ENCODE results near the gene KCNIP1.

Gene KCNIP1

DNA sequence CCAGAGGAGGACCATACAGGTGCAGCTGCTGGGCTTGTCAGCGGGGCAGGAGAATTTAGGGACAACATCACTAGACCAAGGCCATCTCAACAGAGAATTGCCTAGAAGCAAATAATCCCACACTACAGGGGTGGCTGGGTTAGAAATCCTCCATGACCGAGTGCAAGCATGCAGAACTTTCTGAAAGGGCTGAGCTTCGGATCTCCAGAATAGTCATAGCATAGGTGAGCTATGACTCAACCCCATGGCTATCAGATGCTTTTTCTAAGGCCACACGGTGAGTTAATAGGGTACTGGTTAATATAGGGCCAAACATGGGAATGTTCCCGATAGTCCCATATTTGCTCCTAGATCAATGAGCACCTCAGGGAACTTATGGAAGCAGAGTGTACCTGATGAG, 4.2 kb downstream of the KCNIP1 start:
- no peak overlapping the region for H3K27ac ChIP-seq (ENCODE audit: low read length)
- peaks cover 14 to 15% of the 10 kb centered on the region in 2 donors for H3K27me3 ChIP-seq (ENCODE audit: control insufficient read depth in 1 of 2, insufficient read depth in 2 of 2, low read length in 2 of 2)
- no peak overlapping the region for H3K4me3 ChIP-seq (ENCODE audit: low read length in 2 of 2)
- H3K36me3 ChIP-seq (ENCODE audit: control insufficient read depth in 2 of 2, insufficient read depth in 2 of 2, low read length in 2 of 2) = no peaks in the 10 kb centered on the region
- H3K9ac ChIP-seq (ENCODE audit: low read length in 2 of 2) = no peak overlapping the region
- H3K9me3 ChIP-seq (ENCODE audit: control insufficient read depth in 2 of 2, low read length in 2 of 2) = no peaks in the 10 kb centered on the region
- H3K4me1 ChIP-seq (ENCODE audit: control insufficient read depth, insufficient read depth, low read length) = peaks cover 7% of the 10 kb centered on the region

DNA sequence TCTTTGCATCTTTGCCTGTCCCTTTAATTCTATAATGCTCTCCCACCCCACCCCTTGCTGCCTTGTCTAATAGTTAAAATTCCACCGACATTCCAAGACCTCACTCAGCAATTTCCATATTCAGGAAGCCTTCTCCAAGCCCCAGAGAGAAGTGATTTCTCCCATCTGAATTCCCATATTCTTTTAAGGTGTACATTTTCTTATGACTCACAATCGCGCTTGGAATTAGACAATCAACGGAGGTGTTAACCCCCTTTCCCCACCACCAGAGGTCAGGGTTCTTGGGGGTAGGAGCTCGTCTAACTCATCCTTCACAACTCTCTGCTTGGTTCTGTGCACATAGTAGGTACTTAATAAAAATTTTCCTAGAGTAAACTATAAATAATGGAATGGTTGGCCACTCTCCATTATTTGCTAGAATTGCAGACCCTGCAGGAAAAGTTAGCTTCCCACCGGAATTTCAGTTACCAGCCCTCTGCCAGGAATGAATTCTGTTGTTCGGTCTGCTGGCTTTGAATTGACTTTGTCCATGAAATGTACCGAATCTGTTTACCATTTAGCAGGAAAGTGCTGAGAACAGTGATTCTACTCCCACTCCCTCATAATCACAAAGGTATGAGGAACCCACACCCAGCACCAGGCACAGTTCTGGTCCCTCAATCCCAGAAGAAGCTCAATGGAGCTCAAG, 5.0 kb downstream of the KCNIP1 start:
- Histone ChIP-seq H3K27me3 (ENCODE audit: control insufficient read depth in 1 of 2, insufficient read depth in 2 of 2, low read length in 2 of 2) (peaks cover 12 to 14% of the 10 kb centered on the region in 2 donors), H3K36me3 (ENCODE audit: control insufficient read depth in 2 of 2, insufficient read depth in 2 of 2, low read length in 2 of 2) (no peaks in the 10 kb centered on the region), H3K9ac (ENCODE audit: low read length in 2 of 2) (no peak overlapping the region), H3K9me3 (ENCODE audit: control insufficient read depth in 2 of 2, low read length in 2 of 2) (no peaks in the 10 kb centered on the region), H3K4me3 (ENCODE audit: low read length in 2 of 2) (no peak overlapping the region), H3K27ac (ENCODE audit: low read length) (no peak overlapping the region), H3K4me1 (ENCODE audit: control insufficient read depth, insufficient read depth, low read length) (peaks cover 5% of the 10 kb centered on the region)

DNA sequence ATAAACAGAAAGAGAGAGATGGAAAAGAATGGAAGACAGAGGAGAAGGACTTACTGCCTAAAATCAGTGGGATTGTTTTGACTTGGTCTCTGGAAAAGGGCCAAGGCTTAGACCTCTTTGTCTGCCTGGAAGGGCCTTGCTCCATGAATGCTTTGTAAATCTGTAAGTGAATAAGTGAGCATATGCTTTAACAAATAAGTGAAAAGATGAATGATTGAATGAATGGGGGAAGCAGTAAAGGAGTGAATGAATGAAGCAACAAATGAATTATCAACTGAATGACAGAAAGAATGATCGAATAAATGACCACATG, 5.5 kb downstream of the KCNIP1 start:
- H3K9ac ChIP-seq (ENCODE audit: low read length in 2 of 2) = no peak overlapping the region
- H3K27me3 ChIP-seq (ENCODE audit: control insufficient read depth in 1 of 2, insufficient read depth in 2 of 2, low read length in 2 of 2) = peaks cover 8 to 12% of the 10 kb centered on the region in 2 donors
- no peak overlapping the region for H3K4me3 ChIP-seq (ENCODE audit: low read length in 2 of 2)
- H3K27ac ChIP-seq (ENCODE audit: low read length) = no peak overlapping the region
- H3K9me3 ChIP-seq (ENCODE audit: control insufficient read depth in 2 of 2, low read length in 2 of 2) = no peaks in the 10 kb centered on the region
- H3K36me3 ChIP-seq (ENCODE audit: control insufficient read depth in 2 of 2, insufficient read depth in 2 of 2, low read length in 2 of 2) = no peaks in the 10 kb centered on the region
- peaks cover under 1% of the 10 kb centered on the region for H3K4me1 ChIP-seq (ENCODE audit: control insufficient read depth, insufficient read depth, low read length)

DNA sequence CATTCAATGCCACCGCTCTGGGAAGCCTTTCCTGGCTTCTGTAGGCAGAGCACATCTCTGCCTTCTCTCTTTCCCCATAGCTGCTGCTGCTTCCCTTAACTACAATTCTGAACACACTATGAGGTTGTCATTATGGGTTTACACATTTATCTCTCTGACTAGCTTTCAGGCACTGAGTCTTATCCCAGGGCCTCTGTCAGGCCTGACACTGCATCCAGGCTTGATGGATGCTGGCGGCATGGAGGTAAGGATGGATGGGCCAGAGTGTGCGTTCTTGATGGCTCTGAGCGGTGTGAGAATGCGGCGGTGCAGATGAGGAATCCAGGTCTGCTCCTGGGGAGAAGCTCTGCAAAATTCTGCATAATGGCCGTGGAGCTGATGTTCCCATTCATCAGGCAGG, 6.3 kb downstream of the KCNIP1 start:
- Histone ChIP-seq H3K27me3 (ENCODE audit: control insufficient read depth in 1 of 2, insufficient read depth in 2 of 2, low read length in 2 of 2) (peaks cover 5 to 11% of the 10 kb centered on the region in 2 donors), H3K9ac (ENCODE audit: low read length in 2 of 2) (no peak overlapping the region)

DNA sequence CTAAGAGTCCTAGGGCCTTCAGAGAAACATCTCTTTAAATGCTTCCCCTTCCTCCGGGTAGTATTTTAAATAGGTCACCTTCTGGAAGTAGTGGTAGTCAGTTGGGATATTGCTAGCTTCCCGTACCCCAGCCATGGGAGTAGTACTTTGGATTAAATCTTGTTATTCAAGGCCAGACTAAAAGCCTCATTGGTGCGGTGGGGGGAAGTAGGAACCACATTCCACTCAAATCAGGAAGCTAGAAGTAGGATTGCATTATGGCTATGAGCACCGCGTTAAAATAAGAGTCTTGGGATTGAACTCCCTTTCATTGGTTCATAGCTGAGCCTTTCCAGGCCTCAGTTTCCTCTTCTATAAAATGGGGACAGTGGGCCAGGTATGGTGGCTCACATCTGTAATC, 6.7 kb downstream of the KCNIP1 start:
- no peak overlapping the region for H3K27ac ChIP-seq (ENCODE audit: low read length)
- H3K9ac ChIP-seq (ENCODE audit: low read length in 2 of 2) = no peak overlapping the region
- no peaks in the 10 kb centered on the region for H3K36me3 ChIP-seq (ENCODE audit: control insufficient read depth in 2 of 2, insufficient read depth in 2 of 2, low read length in 2 of 2)
- H3K27me3 ChIP-seq (ENCODE audit: control insufficient read depth in 1 of 2, insufficient read depth in 2 of 2, low read length in 2 of 2) = peaks cover 2 to 8% of the 10 kb centered on the region in 2 donors
- no peak overlapping the region for H3K4me3 ChIP-seq (ENCODE audit: low read length in 2 of 2)
- no peaks in the 10 kb centered on the region for H3K9me3 ChIP-seq (ENCODE audit: control insufficient read depth in 2 of 2, low read length in 2 of 2)
- H3K4me1 ChIP-seq (ENCODE audit: control insufficient read depth, insufficient read depth, low read length) = no peaks in the 10 kb centered on the region

More for the DNA sequence above, 6.3 kb downstream of the KCNIP1 start:
- H3K4me1 ChIP-seq (ENCODE audit: control insufficient read depth, insufficient read depth, low read length) = no peaks in the 10 kb centered on the region
- H3K9me3 ChIP-seq (ENCODE audit: control insufficient read depth in 2 of 2, low read length in 2 of 2) = no peaks in the 10 kb centered on the region
- H3K27ac ChIP-seq (ENCODE audit: low read length) = no peak overlapping the region
- no peaks in the 10 kb centered on the region for H3K36me3 ChIP-seq (ENCODE audit: control insufficient read depth in 2 of 2, insufficient read depth in 2 of 2, low read length in 2 of 2)
- H3K4me3 ChIP-seq (ENCODE audit: low read length in 2 of 2) = no peak overlapping the region

DNA sequence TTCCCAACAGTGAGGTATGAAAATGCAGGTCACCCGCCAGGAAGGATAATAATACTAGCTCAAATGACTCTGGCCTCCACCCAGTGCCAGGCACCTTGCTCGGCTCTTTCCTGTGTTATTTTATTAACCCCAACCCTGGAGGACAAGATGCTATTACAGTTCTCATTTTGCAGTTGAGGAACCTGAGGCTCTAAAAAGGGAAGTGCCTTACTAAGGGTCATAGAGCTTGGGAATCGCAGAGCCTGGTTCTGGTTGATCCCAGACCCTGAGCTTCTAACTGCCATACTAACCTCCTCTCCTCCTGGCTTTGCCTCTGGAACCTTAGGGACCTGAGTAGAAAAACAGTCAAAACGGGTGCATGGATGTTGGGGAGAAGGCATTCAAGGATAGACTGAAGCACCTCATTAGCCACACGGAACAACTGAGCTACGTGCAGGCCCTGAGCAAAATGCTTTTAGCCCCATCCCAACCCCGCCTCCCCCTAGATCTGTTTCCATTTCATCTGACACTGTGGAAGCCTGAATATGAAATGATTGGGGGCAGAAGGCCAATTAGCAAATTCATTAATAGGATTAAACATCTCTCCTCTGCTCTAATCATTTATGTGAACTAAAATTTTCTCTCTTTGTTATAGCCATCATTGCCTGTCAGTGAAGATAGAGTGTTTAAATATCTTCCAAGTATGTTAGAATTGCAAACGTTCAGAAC, 7.9 kb downstream of the KCNIP1 start:
- H3K9ac ChIP-seq (ENCODE audit: low read length in 2 of 2) = no peak overlapping the region
- H3K4me1 ChIP-seq (ENCODE audit: control insufficient read depth, insufficient read depth, low read length) = no peaks in the 10 kb centered on the region
- H3K36me3 ChIP-seq (ENCODE audit: control insufficient read depth in 2 of 2, insufficient read depth in 2 of 2, low read length in 2 of 2) = no peaks in the 10 kb centered on the region
- no peak overlapping the region for H3K27ac ChIP-seq (ENCODE audit: low read length)
- H3K4me3 ChIP-seq (ENCODE audit: low read length in 2 of 2) = no peak overlapping the region
- H3K9me3 ChIP-seq (ENCODE audit: control insufficient read depth in 2 of 2, low read length in 2 of 2) = no peaks in the 10 kb centered on the region
- peaks cover 0 to 2% of the 10 kb centered on the region in 2 donors for H3K27me3 ChIP-seq (ENCODE audit: control insufficient read depth in 1 of 2, insufficient read depth in 2 of 2, low read length in 2 of 2)

DNA sequence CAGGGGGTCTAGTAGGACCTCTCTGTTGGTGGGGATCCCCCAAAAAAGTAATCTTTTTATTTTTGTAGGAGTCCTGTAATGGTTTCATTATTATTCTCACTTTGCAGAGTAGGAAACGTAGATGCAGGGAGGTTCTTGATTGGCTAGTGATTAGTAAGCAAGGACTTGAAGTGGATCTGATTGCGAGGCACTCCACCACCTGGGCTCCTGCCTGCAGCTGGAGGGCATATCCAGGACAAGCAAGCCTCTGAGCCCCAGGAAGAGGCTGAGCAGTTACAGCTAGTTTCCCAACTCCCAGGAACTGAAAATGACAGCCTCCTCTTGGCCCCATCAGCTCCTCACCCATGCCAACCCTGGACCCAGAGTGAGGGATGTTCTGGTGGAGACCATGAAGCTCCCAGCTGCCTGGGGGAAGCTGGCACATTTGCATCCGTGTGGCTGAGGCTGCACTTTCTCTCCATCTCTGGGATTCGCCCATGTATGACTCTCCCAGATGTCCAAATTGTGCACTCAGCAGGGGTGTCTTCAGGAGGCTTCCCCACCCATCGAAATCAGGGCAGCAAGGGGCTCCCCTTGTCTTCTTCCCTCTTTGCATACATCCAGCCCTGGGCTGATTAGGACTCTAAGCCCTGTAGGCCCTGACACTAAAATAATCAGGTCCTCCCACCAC, 10.2 kb downstream of the KCNIP1 start:
- no peak overlapping the region for H3K4me3 ChIP-seq (ENCODE audit: low read length in 2 of 2)
- no peak overlapping the region for H3K9ac ChIP-seq (ENCODE audit: low read length in 2 of 2)
- no peaks in the 10 kb centered on the region for H3K9me3 ChIP-seq (ENCODE audit: control insufficient read depth in 2 of 2, low read length in 2 of 2)
- H3K36me3 ChIP-seq (ENCODE audit: control insufficient read depth in 2 of 2, insufficient read depth in 2 of 2, low read length in 2 of 2) = no peaks in the 10 kb centered on the region
- no peaks in the 10 kb centered on the region for H3K4me1 ChIP-seq (ENCODE audit: control insufficient read depth, insufficient read depth, low read length)
- H3K27me3 ChIP-seq (ENCODE audit: control insufficient read depth in 1 of 2, insufficient read depth in 2 of 2, low read length in 2 of 2) = peaks cover 0 to 2% of the 10 kb centered on the region in 2 donors
- no peak overlapping the region for H3K27ac ChIP-seq (ENCODE audit: low read length)

DNA sequence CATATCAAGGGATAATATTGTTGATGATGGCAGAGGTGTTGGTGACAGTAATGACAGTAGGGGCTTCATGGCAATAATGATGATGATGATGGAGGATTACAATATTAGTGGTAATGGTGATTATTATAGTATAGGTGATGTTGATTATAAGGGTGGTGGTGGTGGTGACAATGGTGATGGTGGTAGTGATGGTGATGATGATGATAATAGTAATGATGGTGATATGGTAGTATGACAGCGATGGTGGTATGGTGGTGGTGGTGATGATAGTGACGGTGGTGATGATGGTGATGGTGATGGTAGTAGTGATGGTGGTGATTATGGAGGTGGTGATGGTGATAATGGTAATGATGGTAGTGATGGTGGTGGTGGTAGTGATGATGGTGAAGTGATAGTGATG, 13.6 kb downstream of the KCNIP1 start:
- Histone ChIP-seq H3K36me3 (ENCODE audit: control insufficient read depth in 2 of 2, insufficient read depth in 2 of 2, low read length in 2 of 2) (no peaks in the 10 kb centered on the region), H3K27ac (ENCODE audit: low read length) (no peak overlapping the region), H3K27me3 (ENCODE audit: control insufficient read depth in 1 of 2, insufficient read depth in 2 of 2, low read length in 2 of 2) (peaks cover 0 to 2% of the 10 kb centered on the region in 2 donors), H3K9ac (ENCODE audit: low read length in 2 of 2) (no peak overlapping the region), H3K4me1 (ENCODE audit: control insufficient read depth, insufficient read depth, low read length) (no peaks in the 10 kb centered on the region), H3K9me3 (ENCODE audit: control insufficient read depth in 2 of 2, low read length in 2 of 2) (peaks cover 0 to 6% of the 10 kb centered on the region in 2 donors), H3K4me3 (ENCODE audit: low read length in 2 of 2) (no peak overlapping the region)

DNA sequence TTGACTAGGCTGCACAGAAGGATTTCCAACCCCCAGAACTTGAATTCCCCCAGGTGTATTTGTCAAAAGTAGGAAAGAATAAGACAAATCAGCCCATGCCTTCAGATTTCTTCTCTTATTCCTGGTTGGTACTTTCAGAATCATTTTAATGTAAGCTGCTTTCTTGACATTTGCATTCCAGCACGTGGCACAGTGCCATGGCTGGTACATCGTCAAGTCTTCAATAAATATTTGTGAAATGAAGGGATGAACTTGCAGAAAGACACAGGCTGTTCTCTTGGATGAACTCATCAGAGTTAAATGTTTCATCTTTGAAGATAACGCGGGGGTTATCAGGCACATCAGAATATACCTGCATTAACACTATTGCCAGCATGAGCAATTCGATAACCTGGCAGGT, 14.5 kb downstream of the KCNIP1 start:
- Histone ChIP-seq H3K36me3 (ENCODE audit: control insufficient read depth in 2 of 2, insufficient read depth in 2 of 2, low read length in 2 of 2) (no peaks in the 10 kb centered on the region), H3K9me3 (ENCODE audit: control insufficient read depth in 2 of 2, low read length in 2 of 2) (peaks cover 0 to 6% of the 10 kb centered on the region in 2 donors), H3K4me1 (ENCODE audit: control insufficient read depth, insufficient read depth, low read length) (peaks cover 7% of the 10 kb centered on the region), H3K4me3 (ENCODE audit: low read length in 2 of 2) (no peak overlapping the region), H3K27ac (ENCODE audit: low read length) (no peak overlapping the region), H3K27me3 (ENCODE audit: control insufficient read depth in 1 of 2, insufficient read depth in 2 of 2, low read length in 2 of 2) (peaks cover 0 to 2% of the 10 kb centered on the region in 2 donors), H3K9ac (ENCODE audit: low read length in 2 of 2) (no peak overlapping the region)

DNA sequence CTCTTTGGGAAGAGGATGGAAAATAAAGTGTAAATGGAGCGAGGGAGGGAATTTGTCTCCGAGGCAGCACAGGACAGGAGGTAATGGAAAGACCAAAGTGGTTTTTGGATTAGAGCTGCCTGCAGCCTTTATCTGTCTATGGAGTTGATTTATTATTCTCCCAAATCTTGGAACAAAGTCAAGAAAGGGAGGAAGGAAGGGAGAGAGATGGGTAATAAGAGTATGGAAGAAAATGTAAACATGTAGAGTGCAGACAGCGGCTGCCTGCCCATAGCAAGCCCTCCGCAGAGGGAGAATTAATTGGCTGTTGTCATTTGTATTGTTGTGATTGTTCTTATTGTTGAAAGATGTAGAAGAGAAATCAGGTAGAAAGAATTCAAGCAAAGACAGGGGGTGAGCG, 15.7 kb downstream of the KCNIP1 start:
- H3K36me3 ChIP-seq (ENCODE audit: control insufficient read depth in 2 of 2, insufficient read depth in 2 of 2, low read length in 2 of 2) = no peaks in the 10 kb centered on the region
- no peak overlapping the region for H3K4me3 ChIP-seq (ENCODE audit: low read length in 2 of 2)
- H3K4me1 ChIP-seq (ENCODE audit: control insufficient read depth, insufficient read depth, low read length) = peaks cover 7% of the 10 kb centered on the region
- H3K27ac ChIP-seq (ENCODE audit: low read length) = no peak overlapping the region
- peaks cover 0 to 6% of the 10 kb centered on the region in 2 donors for H3K9me3 ChIP-seq (ENCODE audit: control insufficient read depth in 2 of 2, low read length in 2 of 2)
- H3K27me3 ChIP-seq (ENCODE audit: control insufficient read depth in 1 of 2, insufficient read depth in 2 of 2, low read length in 2 of 2) = peaks cover 3 to 4% of the 10 kb centered on the region in 2 donors
- no peak overlapping the region for H3K9ac ChIP-seq (ENCODE audit: low read length in 2 of 2)

DNA sequence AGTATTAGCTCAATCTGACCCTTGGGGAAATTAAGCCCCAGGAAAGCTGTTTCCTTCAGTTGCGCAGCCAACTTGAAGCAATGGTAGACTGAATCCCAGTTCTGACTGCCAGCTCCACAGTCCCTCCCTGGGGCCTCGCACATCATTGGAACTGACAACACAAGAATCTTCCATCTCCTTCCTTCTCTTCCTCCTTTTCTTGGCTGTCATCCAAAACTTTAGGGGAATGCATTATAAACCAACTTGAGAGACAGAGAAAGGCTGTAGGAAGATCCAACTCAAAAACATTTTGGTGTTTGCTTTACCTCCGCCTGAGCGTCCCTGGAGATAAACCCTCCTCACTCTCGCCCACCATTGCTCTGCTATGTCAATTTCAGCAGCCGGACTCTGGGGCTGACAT, 16.6 kb downstream of the KCNIP1 start:
- Histone ChIP-seq H3K9ac (ENCODE audit: low read length in 2 of 2) (no peak overlapping the region), H3K27me3 (ENCODE audit: control insufficient read depth in 1 of 2, insufficient read depth in 2 of 2, low read length in 2 of 2) (peaks cover 2 to 3% of the 10 kb centered on the region in 2 donors), H3K36me3 (ENCODE audit: control insufficient read depth in 2 of 2, insufficient read depth in 2 of 2, low read length in 2 of 2) (no peaks in the 10 kb centered on the region), H3K4me1 (ENCODE audit: control insufficient read depth, insufficient read depth, low read length) (peaks cover 7% of the 10 kb centered on the region), H3K27ac (ENCODE audit: low read length) (no peak overlapping the region), H3K4me3 (ENCODE audit: low read length in 2 of 2) (no peak overlapping the region), H3K9me3 (ENCODE audit: control insufficient read depth in 2 of 2, low read length in 2 of 2) (peaks cover 0 to 6% of the 10 kb centered on the region in 2 donors)

All from stomach smooth muscle (tissue), 2 donors.